ENCODE measurements around the gene SSTR5.

Gene SSTR5

GRCh38 chr16:1125471-1125870 lies 52.9 kb downstream of the SSTR5 start:
- DNase-seq (ENCODE audit: low read depth) = no peak

- DNase-seq (ENCODE audit: low read depth) = no peak
Measured at GRCh38 chr16:1126044-1126443, 53.5 kb downstream of the SSTR5 start.

GRCh38 chr16:1126586-1126985 lies 54.0 kb downstream of the SSTR5 start:
- no peak for DNase-seq (ENCODE audit: low read depth)

DNA sequence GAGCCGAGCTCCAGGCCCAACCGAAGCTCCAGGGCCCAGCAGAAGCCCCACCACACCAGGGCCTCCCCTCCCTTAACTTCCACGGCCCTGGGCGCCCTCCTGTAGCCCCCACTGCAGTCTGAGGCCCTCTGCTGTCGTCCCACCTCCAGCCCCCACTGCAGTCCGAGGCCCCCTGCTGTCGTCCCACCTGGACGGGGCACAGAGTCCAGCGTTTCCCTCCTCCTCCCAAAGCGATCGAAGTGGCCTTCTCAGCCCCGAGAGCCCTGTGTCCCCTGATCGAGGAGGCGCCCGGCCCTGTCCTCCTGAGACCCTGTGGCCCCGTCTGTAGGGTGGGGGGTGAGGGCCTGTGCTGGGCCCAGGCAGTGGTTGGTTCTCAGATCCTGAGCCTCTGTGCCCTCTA lies 54.6 kb downstream of the SSTR5 start:
- DNase-seq (ENCODE audit: low read depth) = no peak

DNA sequence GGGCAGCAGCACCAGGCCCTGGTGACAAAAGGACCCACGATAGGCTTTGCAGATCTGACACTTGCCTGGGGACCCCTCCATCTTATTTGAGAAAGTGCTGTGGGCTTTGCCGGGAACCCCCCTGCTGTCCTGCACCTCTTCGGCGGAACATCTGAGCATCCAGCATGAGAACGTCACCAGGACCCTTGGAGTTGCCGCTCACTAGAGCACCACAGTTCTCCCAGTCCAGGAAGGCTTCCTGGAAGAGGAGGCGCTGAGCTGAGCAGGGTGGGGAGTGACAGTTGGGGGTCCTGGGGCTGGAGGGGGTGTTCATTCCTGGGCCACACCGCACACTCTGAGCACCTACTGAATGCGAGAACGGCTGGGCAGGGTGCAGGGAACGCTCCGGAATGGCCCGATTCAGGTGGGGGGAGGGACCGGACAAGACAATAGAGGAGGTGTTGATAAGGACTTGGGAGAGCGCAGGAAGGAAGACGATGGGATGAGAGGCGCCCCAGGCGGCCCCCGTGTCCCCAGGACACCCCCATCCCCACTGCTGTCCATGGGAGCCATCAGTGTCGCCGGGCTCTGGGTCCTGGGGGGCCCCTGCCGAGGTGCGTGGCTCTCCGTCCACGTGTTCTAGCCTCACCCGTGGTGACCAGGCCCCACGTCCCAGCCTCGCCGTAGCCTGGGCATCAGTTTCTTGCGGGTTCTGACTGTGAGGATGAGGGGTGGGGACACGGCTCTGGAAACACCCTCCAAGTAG lies 55.6 kb downstream of the SSTR5 start:
- DNase-seq (ENCODE audit: low read depth) = no peak

DNA sequence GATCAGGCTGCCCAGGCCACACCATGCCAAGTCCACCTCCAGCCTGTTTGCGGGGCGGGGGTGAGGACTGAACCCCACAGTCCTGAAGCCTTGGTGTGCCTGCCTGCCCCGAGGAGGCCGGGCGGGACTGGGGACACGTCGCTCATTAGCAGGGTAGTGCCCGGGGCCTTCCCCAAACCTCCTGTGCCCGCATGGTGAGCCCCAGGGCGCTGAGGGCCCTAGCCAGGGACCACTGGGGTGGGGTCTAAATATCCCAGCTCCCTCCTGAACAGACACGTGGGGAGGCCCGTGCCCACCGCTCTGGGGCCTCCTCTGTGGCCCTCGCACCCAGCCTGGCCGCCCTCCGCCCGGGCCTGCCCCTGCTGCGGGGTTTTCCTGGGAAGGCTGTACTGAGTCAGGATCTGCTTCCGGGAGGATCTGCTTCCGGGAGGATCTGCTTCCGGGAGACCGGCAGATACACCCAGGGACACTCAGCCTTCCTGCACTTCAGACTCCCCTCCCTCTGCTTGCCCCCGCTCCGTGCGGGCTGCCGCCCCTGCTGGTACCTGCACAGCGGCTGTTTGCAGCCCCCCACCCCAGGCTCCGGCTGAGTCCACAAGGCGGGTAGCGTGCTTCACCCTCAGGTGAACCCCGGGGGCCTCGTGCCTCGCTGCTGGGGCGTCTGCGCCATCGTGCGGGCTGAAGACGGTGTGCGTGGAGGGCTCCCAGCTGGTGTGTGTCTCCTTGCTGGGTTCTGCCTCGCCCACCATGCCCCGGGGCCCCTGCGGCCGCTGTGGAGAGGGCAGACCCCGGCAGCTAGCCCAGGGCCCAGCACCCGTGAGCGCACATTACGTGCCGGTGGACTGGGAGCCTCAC lies 56.8 kb downstream of the SSTR5 start:
- DNase-seq (ENCODE audit: low read depth) = no peak

DNA sequence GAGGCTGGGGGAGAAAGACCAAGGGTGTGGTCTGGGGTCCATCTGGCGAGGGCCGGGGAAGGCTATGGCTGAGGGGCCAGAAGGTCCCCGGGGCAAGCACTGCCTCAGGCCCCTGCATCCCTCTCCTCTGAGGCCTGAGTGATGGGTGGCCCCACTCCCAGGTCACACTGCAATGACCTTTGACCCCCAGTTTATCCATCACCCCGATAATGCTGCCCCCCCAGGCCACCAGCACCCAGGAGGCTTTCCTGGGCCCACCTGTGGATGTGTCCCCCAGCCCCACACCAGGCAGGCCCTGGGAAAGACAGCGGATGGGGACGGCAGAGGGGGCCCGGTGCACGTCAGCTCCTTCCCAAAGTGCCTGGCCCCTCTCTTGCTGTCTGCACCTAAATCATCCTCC lies 57.8 kb downstream of the SSTR5 start:
- no peak for DNase-seq (ENCODE audit: low read depth)
